GM13977 (cell line): ENCODE results near the gene PRKCA.

Source experiments
- DNase-seq: peaks from one replicate; pipeline ENCODE4 v3.0.0; 2012; ENCODE audit warnings: low spot score
- in situ Hi-C: fragments of 300-500 bp; cut with MboI; formaldehyde crosslinking; loops from one replicate; pipeline ENCODE4 v1.12.0; 2022; ENCODE audit warnings: low sequenced_read_pairs, low pct_unique_long_range_greater_than_20kb, mixed read lengths, inconsistent platforms; ENCODE audit not compliant: unreplicated experiment
- TF ChIP-seq, protein P1 (sequence below): IDR thresholded peaks from 2 replicates; pipeline ENCODE4 v1.5.1; 2012; ENCODE audit warnings: mild to moderate bottlenecking, control low read depth; ENCODE audit not compliant: insufficient read depth; ENCODE audit errors: extremely low read depth, missing control alignments

Gene PRKCA

GRCh38 chr17:66713533-66714042 lies 411.2 kb downstream of the PRKCA start:
- in situ Hi-C loops = loop anchor here (10.0 kb wide), 1 partner anchor 191 kb away; no protein-coding TSS in a partner anchor
- TF ChIP-seq, protein P1, sequence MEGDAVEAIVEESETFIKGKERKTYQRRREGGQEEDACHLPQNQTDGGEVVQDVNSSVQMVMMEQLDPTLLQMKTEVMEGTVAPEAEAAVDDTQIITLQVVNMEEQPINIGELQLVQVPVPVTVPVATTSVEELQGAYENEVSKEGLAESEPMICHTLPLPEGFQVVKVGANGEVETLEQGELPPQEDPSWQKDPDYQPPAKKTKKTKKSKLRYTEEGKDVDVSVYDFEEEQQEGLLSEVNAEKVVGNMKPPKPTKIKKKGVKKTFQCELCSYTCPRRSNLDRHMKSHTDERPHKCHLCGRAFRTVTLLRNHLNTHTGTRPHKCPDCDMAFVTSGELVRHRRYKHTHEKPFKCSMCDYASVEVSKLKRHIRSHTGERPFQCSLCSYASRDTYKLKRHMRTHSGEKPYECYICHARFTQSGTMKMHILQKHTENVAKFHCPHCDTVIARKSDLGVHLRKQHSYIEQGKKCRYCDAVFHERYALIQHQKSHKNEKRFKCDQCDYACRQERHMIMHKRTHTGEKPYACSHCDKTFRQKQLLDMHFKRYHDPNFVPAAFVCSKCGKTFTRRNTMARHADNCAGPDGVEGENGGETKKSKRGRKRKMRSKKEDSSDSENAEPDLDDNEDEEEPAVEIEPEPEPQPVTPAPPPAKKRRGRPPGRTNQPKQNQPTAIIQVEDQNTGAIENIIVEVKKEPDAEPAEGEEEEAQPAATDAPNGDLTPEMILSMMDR = no peak
- peak; percentile 36 for DNase-seq

- TF ChIP-seq, protein P1 = no peak
- no peak for DNase-seq
- in situ Hi-C loops = loop anchor here (10.0 kb wide), 1 partner anchor 190 kb away; no protein-coding TSS in a partner anchor
These were observed 411.9 kb downstream of the PRKCA start for GRCh38 chr17:66714046-66715023.

DNA sequence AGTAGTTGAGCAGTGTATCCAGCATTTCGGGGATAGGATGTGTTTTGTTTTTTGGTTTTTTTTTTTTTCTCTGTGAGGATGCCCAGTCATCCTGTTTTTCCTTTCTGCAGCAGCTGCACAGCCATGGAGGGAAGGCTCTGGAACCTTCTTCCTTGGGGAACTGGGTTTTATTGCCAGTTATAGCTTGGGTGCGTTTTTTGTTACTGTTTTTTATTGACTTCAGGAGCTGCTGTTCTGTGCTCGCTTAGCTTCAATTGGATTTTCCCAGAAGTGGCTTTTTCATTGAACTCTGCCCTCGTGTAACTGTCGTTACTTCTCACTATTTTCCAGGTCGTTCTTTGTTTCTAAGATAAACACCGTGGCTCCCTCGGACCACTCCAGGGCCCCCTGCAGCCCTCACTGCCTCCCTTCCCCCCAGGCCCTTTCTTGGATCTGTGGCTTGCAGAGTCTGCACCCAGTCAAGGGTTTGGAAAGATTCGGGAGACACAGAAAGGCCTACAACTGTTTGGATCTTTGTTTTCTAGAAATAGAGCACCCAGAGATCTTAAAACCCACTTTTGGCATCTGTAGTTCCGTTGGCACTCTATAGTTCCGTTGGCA lies 412.8 kb downstream of the PRKCA start:
- in situ Hi-C loops = loop anchor here (10.0 kb wide), 1 partner anchor 190 kb away; no protein-coding TSS in a partner anchor
- DNase-seq = no peak
- TF ChIP-seq, protein P1 = no peak

DNA sequence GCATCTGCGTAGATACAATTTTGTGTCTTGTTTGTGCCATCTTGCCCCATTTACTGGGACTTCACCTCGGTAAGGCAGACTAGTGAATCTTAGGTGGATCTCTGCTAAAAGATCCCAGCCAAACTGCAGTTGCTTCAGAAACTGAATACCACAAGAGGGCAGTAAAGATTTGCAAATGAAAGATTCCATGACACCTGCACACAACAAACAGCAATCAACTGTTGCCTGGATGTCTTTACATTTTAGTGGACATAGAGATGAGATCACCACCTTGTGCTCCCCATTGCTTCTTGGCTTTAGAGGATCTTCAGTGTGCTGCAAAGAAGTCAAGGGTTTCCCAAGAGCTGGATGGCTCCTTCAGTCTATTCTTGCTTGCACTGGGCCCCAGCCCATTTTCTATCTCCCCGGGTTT lies 413.3 kb downstream of the PRKCA start:
- TF ChIP-seq, protein P1 = peak; percentile 62
- in situ Hi-C loops = loop anchor here (10.0 kb wide), 1 partner anchor 189 kb away; no protein-coding TSS in a partner anchor
- peak; percentile 66 for DNase-seq

GRCh38 chr17:66716236-66717026 lies 414.0 kb downstream of the PRKCA start:
- TF ChIP-seq, protein P1 = no peak
- no peak for DNase-seq
- in situ Hi-C loops = loop anchor here (10.0 kb wide), 1 partner anchor 188 kb away; no protein-coding TSS in a partner anchor
